GM23338 (cell line): ENCODE data around the gene UNC79.

Experiments used
- CREB1 ChIP-seq: fragments of 250-450 bp; sonication (Bioruptor Pico); IDR thresholded peaks from 2 replicates; pipeline ENCODE4 v1.5.0; 2020; ENCODE audit warnings: low read depth, mild to moderate bottlenecking, moderate library complexity
- CTCF ChIP-seq, 2 experiments: fragments of 200-600 bp in 1 of 2; sonication (generic) in 1 of 2; conservative IDR thresholded peaks; 2 replicates each; pipeline versions ENCODE4 v1.5.1 to v1.6.1; 2016 to 2017; ENCODE audit warnings: antibody characterized with exemption in 2 of 2, low read depth in 2 of 2, mild to moderate bottlenecking in 2 of 2, moderate library complexity in 1 of 2
- ETS1 ChIP-seq: IDR thresholded peaks from 2 replicates; pipeline ENCODE4 v1.6.1; 2016; ENCODE audit warnings: antibody characterized with exemption
- EZH2 ChIP-seq: fragments of 200-600 bp; sonication (generic); IDR thresholded peaks from one replicate; pipeline ENCODE4 v1.8.0; 2017; ENCODE audit warnings: antibody characterized with exemption, mild to moderate bottlenecking, low read depth; ENCODE audit not compliant: unreplicated experiment
- EZH2phosphoT487 ChIP-seq: fragments of 200-600 bp; sonication (generic); IDR thresholded peaks from one replicate; pipeline ENCODE4 v1.8.1; 2018; ENCODE audit warnings: antibody characterized with exemption; ENCODE audit not compliant: unreplicated experiment
- REST ChIP-seq: IDR thresholded peaks from one replicate; pipeline ENCODE4 v1.6.1; 2018; ENCODE audit warnings: antibody characterized with exemption; ENCODE audit not compliant: unreplicated experiment

GRCh38 chr14:93719256-93719655 is 288.5 kb downstream of the UNC79 start:
- TF ChIP-seq EZH2phosphoT487 (no peak), EZH2 (no peak), ETS1 (no peak), CTCF (conservative IDR thresholded peaks at IDR 0.05; ENCODE audit: low read depth in 2 of 2) (no peak), REST (no peak), CREB1 (CRISPR knock-in tag) (no peak)
